Glutamatergic neuron (in vitro differentiated cells): ENCODE data around the gene ZNF202. TPM values are rescaled to one million over a fixed set of nuclear protein-coding genes. Genes with fewer than 3 reads are reported as not detected.

Experiments used
- DNase-seq: peaks from one replicate; pipeline ENCODE4 v3.0.0; 2022
- H3K27ac Mint-ChIP-seq: one replicate; pipeline ENCODE4 v1.8.0; 2020; ENCODE audit warnings: mild to moderate bottlenecking, mixed read lengths, inconsistent platforms; ENCODE audit not compliant: unreplicated experiment
- H3K27me3 Mint-ChIP-seq: one replicate; pipeline ENCODE4 v1.8.0; 2020; ENCODE audit warnings: mild to moderate bottlenecking, moderate library complexity, mixed read lengths, inconsistent platforms; ENCODE audit not compliant: unreplicated experiment
- H3K36me3 Mint-ChIP-seq: one replicate; pipeline ENCODE4 v1.8.0; 2020; ENCODE audit warnings: mild to moderate bottlenecking, mixed read lengths, inconsistent platforms; ENCODE audit not compliant: unreplicated experiment
- H3K4me1 Mint-ChIP-seq: one replicate; pipeline ENCODE4 v1.8.0; 2020; ENCODE audit warnings: mild to moderate bottlenecking, low read depth, mixed read lengths, inconsistent platforms; ENCODE audit not compliant: unreplicated experiment
- H3K4me3 Mint-ChIP-seq: one replicate; pipeline ENCODE4 v1.8.0; 2020; ENCODE audit warnings: mild to moderate bottlenecking, mixed read lengths, inconsistent platforms; ENCODE audit not compliant: unreplicated experiment
- H3K9me3 Mint-ChIP-seq: one replicate; pipeline ENCODE4 v1.8.0; 2020; ENCODE audit warnings: mild to moderate bottlenecking, moderate library complexity, mixed read lengths, inconsistent platforms; ENCODE audit not compliant: unreplicated experiment
- CTCF ChIP-seq: fragments of 200-600 bp; sonication (generic); IDR thresholded peaks from one replicate; pipeline ENCODE4 v1.5.0; 2021; ENCODE audit not compliant: partially characterized antibody, unreplicated experiment
- long read RNA-seq: library from polyadenylated mRNA; unstranded; transcript quantifications from one replicate; pipeline ENCODE4 v2.0.0, GENCODE V29; 2020; ENCODE audit not compliant: unreplicated experiment
- total RNA-seq: library from RNA; stranded (reverse); fragmentation: NEBNext Ultra II Directional; extraction: Animal tissue kit (Norgen Biotek cat#: 25700); gene quantifications from one replicate; pipeline ENCODE4 v1.2.1, GENCODE V29; 2021; ENCODE audit not compliant: unreplicated experiment

Gene ZNF202
- 18.2 TPM for total RNA-seq
- long read RNA-seq, partial matches to known transcripts = 0 of 1 reads
- long read RNA-seq, other reads (novel, unspliced or antisense) = 1 of 1 reads

- Mint-ChIP-seq H3K9me3 (peaks cover 9% of the 10 kb centered on the region), H3K4me1 (peaks cover 23% of the 10 kb centered on the region), H3K27me3 (peaks cover 8% of the 10 kb centered on the region), H3K4me3 (peak within 1 kb of the TSS; percentile 99), H3K27ac (peak within 1 kb of the TSS; percentile 97), H3K36me3 (peaks cover 16% of the 10 kb centered on the region)
- peak; percentile 57 for TF ChIP-seq CTCF
- DNase-seq = peak; percentile 94
Measured at GRCh38 chr11:123741159-123742030, at the start of gene ZNF202. Gene ZNF202 (minus strand): TSS chr11:123741660. CDS start chr11:123730888, 10,772 bp downstream.

- peaks cover 5% of the 10 kb centered on the region for H3K9me3 Mint-ChIP-seq
- no peak overlapping the region for H3K4me3 Mint-ChIP-seq
- H3K36me3 Mint-ChIP-seq = peaks cover 9% of the 10 kb centered on the region
- H3K27ac Mint-ChIP-seq = no peak overlapping the region
- no peak for DNase-seq
- TF ChIP-seq CTCF = no peak
- no peaks in the 10 kb centered on the region for H3K27me3 Mint-ChIP-seq
- H3K4me1 Mint-ChIP-seq = no peaks in the 10 kb centered on the region
Measured at GRCh38 chr11:123783536-123783935, 42.1 kb upstream of the ZNF202 start.

GRCh38 chr11:123778511-123778910, 37.1 kb upstream of the ZNF202 start:
- TF ChIP-seq CTCF = no peak
- Mint-ChIP-seq H3K9me3 (no peaks in the 10 kb centered on the region), H3K36me3 (no peaks in the 10 kb centered on the region), H3K27me3 (no peaks in the 10 kb centered on the region), H3K4me1 (peaks cover 3% of the 10 kb centered on the region), H3K27ac (no peak overlapping the region), H3K4me3 (no peak overlapping the region)
- no peak for DNase-seq

- H3K4me3 Mint-ChIP-seq = no peak overlapping the region
- peaks cover 3% of the 10 kb centered on the region for H3K4me1 Mint-ChIP-seq
- H3K36me3 Mint-ChIP-seq = no peaks in the 10 kb centered on the region
- DNase-seq = no peak
- no peaks in the 10 kb centered on the region for H3K9me3 Mint-ChIP-seq
- no peaks in the 10 kb centered on the region for H3K27me3 Mint-ChIP-seq
- TF ChIP-seq CTCF = no peak
- H3K27ac Mint-ChIP-seq = no peak overlapping the region
Measured at GRCh38 chr11:123775715-123776549, 34.5 kb upstream of the ZNF202 start.
